HL-60 (cell line): Measurements from ENCODE around the gene ULK1.

Experiments used
- DNase-seq, 2 experiments: peaks; one replicate each; pipeline ENCODE4 v3.0.0-alpha.2; 2010 to 2020; ENCODE audit warnings: low read depth in 1 of 2, low spot score in 1 of 2
- H3K27ac ChIP-seq: fragments of 250-450 bp; sonication (Bioruptor Pico); replicated peaks from 2 replicates; pipeline ENCODE4 v1.5.1; 2020; ENCODE audit warnings: mild to moderate bottlenecking, moderate library complexity
- H3K27me3 ChIP-seq: fragments of 250-450 bp; sonication (Bioruptor Pico); 2 replicates; pipeline ENCODE4 v1.5.1; 2021; ENCODE audit warnings: mild to moderate bottlenecking, moderate library complexity; ENCODE audit not compliant: insufficient read depth, poor library complexity, severe bottlenecking
- H3K4me3 ChIP-seq: replicated peaks from 2 replicates; pipeline ENCODE4 v1.5.1; 2011; ENCODE audit warnings: mild to moderate bottlenecking, control low read depth, low read length; ENCODE audit not compliant: insufficient read depth
- GABPA ChIP-seq: IDR thresholded peaks from 2 replicates; pipeline ENCODE4 v1.6.1; 2012; ENCODE audit warnings: low read depth
- POLR2AphosphoS5 ChIP-seq: IDR thresholded peaks from 2 replicates; pipeline ENCODE4 v1.6.1; 2012; ENCODE audit warnings: low read depth
- SPI1 ChIP-seq: IDR thresholded peaks from 2 replicates; pipeline ENCODE4 v1.6.1; 2012; ENCODE audit warnings: low read depth, mild to moderate bottlenecking, borderline replicate concordance
- TF ChIP-seq, protein P1 (sequence below): IDR thresholded peaks from one replicate; pipeline ENCODE4 v1.5.1; 2011; ENCODE audit warnings: low read length, control low read depth, inconsistent platforms; ENCODE audit not compliant: insufficient read depth
- TF ChIP-seq, protein P2 (sequence below): IDR thresholded peaks from 2 replicates; pipeline ENCODE4 v1.6.1; 2012; ENCODE audit warnings: low read depth; ENCODE audit not compliant: insufficient replicate concordance

The ULK1 gene

DNA sequence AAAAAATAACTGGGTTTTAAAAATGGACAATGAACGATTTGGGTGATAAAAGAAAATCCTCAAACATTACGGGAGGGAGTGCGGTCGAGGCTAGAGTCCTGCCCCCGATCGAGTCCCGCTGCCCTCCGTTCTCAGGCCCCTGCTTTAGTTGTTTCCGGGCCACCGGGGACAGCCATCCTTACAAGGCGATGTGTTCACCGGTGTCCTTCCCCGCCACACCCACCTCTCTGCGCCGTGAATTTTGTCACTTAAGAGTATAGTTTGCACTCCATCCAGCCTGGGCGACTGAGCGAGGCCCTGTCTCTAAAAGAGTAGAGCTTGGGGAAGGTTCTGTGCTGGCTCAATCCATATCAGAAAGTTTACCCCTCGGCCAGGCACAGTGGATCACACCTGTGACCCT lies 2.9 kb downstream of the ULK1 start:
- no peak for DNase-seq
- no peaks in the 10 kb centered on the region for H3K27me3 ChIP-seq
- H3K4me3 ChIP-seq: no peak overlapping the region
- H3K27ac ChIP-seq: no peak overlapping the region
- TF ChIP-seq, protein P1, sequence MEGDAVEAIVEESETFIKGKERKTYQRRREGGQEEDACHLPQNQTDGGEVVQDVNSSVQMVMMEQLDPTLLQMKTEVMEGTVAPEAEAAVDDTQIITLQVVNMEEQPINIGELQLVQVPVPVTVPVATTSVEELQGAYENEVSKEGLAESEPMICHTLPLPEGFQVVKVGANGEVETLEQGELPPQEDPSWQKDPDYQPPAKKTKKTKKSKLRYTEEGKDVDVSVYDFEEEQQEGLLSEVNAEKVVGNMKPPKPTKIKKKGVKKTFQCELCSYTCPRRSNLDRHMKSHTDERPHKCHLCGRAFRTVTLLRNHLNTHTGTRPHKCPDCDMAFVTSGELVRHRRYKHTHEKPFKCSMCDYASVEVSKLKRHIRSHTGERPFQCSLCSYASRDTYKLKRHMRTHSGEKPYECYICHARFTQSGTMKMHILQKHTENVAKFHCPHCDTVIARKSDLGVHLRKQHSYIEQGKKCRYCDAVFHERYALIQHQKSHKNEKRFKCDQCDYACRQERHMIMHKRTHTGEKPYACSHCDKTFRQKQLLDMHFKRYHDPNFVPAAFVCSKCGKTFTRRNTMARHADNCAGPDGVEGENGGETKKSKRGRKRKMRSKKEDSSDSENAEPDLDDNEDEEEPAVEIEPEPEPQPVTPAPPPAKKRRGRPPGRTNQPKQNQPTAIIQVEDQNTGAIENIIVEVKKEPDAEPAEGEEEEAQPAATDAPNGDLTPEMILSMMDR: no peak
- TF ChIP-seq SPI1 (no peak), GABPA (no peak), POLR2AphosphoS5 (no peak)
- TF ChIP-seq, protein P2, sequence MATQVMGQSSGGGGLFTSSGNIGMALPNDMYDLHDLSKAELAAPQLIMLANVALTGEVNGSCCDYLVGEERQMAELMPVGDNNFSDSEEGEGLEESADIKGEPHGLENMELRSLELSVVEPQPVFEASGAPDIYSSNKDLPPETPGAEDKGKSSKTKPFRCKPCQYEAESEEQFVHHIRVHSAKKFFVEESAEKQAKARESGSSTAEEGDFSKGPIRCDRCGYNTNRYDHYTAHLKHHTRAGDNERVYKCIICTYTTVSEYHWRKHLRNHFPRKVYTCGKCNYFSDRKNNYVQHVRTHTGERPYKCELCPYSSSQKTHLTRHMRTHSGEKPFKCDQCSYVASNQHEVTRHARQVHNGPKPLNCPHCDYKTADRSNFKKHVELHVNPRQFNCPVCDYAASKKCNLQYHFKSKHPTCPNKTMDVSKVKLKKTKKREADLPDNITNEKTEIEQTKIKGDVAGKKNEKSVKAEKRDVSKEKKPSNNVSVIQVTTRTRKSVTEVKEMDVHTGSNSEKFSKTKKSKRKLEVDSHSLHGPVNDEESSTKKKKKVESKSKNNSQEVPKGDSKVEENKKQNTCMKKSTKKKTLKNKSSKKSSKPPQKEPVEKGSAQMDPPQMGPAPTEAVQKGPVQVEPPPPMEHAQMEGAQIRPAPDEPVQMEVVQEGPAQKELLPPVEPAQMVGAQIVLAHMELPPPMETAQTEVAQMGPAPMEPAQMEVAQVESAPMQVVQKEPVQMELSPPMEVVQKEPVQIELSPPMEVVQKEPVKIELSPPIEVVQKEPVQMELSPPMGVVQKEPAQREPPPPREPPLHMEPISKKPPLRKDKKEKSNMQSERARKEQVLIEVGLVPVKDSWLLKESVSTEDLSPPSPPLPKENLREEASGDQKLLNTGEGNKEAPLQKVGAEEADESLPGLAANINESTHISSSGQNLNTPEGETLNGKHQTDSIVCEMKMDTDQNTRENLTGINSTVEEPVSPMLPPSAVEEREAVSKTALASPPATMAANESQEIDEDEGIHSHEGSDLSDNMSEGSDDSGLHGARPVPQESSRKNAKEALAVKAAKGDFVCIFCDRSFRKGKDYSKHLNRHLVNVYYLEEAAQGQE: no peak

DNA sequence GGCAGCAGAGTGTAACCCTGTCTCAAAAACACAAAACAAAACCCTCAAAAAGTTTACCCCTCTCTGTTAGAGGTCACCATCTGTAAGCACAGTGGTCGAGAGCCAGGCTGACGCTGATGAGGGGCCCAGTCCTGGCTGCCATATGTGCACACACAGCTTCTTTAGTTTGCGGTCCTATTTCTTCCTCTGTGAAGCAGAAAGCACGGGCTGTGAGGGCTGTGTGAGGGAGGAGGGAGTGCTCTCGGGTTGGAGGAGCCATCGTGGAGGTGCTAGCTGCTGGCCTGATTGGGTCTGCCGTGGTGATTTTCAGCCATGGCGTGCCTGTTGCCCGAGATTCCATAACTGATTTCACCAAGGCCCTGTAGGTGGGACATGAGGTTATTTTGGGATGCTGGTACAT lies 3.5 kb downstream of the ULK1 start:
- no peak for DNase-seq
- H3K27ac ChIP-seq: no peak overlapping the region
- TF ChIP-seq, protein P1: no peak
- no peak for TF ChIP-seq SPI1
- TF ChIP-seq POLR2AphosphoS5: no peak
- TF ChIP-seq GABPA: no peak
- TF ChIP-seq, protein P2: no peak
- no peaks in the 10 kb centered on the region for H3K27me3 ChIP-seq
- no peak overlapping the region for H3K4me3 ChIP-seq

DNA sequence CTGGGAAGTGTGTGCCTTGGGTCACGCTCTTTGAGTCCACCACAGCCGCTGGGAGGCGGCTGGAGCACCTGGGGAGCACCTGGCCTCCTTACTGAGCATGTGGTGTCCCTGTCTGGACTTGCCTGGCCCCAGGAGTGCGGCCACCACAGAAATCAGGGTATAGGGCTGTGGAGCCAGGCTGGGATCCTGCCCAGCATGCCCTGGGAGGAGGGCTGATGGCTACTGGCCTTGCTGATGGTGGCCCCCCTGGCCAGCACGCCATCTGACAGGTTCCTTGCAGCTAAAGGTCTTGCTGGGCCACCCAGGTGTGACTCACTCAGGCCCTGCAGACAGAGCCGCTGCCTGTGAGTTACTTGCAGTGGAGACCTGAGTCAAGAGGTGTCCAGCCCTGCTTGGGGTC lies 6.0 kb downstream of the ULK1 start:
- no peaks in the 10 kb centered on the region for H3K27me3 ChIP-seq
- TF ChIP-seq, protein P1: no peak
- TF ChIP-seq GABPA (no peak), SPI1 (no peak), POLR2AphosphoS5 (no peak)
- TF ChIP-seq, protein P2: no peak
- H3K27ac ChIP-seq: no peak overlapping the region
- no peak overlapping the region for H3K4me3 ChIP-seq
- no peak for DNase-seq
